Frontal cortex (tissue), 4 donors: Measurements from ENCODE around the gene MAP2K2. TPM values are rescaled to one million over a fixed set of nuclear protein-coding genes. Genes with fewer than 3 reads are reported as not detected.

Source experiments
- DNase-seq, 2 donors: peaks; one replicate each; pipeline ENCODE4 v3.0.0; 2012; ENCODE audit warnings: low spot score in 2 of 2
- FAIRE-seq: peaks from 2 replicates; lab custom pipeline; 2012; peaks lifted over from hg19 to GRCh38; lab: Jason Lieb, UNC
- total RNA-seq: library from RNA; depleted of rRNA; stranded (reverse); fragments of >200 nt; gene quantifications from one replicate; pipeline ENCODE4 v1.2.3, GENCODE V29; 2014
- donor health status: control.
- donor health status: control.
- donor health status: control.

The MAP2K2 gene
- total RNA-seq, 1 donor from 2014 or later, result 99.1 TPM

DNA sequence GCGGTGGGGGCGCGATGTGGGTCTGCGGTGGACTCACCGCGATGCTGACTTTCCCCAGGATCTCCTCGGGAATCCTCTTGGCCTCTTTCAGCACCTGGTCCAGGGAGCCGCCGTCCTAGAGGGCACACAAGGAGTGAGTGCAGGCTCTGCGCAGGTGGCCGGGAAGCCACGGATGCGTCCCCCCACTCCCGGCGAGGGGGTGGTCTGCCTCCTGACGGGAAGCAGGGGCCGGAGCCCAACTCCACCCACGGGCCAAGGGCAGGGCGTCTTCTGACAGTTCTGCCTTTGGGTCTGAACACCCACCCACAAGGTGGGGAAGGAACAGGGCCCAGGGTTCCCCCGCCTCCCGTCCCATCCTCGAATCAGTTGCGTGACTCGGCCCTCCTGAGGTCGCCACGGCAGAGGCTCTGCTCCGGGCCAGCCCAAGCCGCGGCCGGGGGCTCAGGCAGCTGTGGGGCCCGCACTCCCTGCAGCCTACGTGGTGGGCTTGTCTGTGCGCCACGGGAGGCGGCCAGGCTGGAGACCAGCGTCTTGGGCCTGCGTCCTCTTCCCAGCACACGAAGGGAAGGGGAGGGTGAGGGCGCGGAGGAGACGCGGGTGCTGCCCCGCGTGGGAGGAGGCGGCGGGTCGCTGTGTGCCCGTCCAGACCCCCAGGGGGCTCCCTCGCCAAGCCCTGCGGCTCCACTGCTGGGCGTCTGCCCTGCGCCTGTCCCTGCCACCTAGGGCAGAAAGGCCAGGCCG lies 21.4 kb downstream of the MAP2K2 start:
- no peak for DNase-seq
- no peak for FAIRE-seq

DNA sequence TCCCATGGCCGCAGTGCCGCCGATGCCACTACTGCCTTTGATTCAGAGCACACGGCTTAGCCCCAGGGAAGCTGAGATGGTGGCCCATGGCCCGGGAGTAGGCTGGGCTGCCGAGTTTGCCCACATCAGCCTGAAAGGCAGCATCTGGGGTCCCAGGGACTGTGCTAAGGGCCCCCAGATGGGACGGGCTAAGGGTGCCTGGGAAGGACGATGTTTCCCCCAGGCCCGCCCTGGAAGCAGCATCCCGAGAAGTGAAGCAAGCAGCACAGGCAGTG lies 22.5 kb downstream of the MAP2K2 start:
- FAIRE-seq, result no peak

DNA sequence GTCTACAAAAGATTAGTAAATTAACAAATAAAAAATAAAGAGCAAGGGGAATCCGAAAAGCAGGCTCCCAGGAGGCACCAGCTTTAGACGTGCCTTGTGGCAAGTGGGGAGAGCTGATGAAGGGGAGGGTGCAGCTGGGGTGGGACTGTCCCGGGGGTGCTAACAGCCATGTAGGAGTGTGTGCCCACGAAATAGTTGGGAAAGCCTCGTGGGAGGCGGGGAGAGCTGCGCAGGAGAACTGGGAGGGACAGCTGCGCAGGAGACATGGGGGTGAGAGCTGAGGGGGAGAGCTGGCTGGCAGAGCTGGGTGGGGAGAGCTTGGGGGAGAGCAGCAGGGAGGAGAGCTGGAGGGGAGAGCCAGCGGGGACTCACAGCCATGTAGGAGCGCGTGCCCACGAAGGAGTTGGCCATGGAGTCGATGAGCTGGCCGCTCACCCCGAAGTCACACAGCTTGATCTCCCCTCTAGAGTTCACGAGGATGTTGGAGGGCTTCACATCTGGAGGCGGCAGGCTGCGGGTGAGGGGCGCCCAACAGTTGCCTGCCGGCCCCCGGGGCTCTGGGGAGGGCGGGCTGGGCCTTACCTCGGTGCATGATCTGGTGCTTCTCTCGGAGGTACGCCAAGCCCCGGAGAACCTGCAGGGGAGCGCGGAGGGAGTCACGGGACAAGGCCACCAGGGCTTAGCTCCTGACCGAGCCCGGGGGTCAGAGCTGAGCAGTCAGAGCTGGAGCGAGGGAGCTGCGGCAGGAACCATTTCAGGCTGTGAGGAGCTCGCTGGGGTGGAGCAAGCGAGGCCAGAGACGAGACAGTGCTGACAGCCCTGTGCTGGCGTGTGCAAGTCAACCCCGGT lies 23.1 kb downstream of the MAP2K2 start:
- DNase-seq, result no peak
- no peak for FAIRE-seq

More for the DNA sequence above, 22.5 kb downstream of the MAP2K2 start:
- no peak for DNase-seq

DNA sequence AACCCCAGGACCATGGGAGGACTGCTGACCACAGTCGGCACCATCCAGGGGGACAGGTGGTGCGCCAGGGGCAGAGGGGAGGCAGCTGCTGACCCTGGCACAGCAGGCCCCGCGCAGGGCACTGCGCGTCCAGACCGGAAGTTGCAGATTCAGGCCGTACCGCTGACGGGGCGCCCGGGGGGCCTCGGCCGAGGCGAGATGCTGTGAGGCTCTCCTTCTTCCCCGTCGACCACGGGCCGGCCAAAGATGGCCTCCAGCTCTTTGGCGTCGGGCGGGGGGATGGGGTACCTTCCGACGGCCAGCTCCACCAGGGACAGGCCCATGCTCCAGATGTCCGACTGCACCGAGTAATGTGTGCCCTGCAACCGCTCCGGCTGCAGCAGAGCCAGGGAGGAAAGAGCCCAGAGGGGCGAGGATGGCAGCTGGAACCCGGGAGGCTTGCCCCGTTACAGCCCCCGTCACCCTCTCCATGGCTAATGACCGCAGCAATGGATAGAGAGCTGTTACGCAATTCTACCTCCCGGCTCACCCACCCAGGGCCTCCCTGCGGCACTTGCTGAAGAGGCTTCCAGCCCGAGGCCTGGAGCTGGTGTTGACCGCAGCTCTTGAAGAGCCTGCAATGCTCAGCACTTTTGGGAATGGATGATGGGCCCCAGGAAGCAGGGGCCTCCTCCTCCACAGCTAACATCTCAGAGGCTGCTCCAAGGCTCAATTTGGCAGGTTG lies 24.7 kb downstream of the MAP2K2 start:
- FAIRE-seq (no peak), DNase-seq (no peak)

DNA sequence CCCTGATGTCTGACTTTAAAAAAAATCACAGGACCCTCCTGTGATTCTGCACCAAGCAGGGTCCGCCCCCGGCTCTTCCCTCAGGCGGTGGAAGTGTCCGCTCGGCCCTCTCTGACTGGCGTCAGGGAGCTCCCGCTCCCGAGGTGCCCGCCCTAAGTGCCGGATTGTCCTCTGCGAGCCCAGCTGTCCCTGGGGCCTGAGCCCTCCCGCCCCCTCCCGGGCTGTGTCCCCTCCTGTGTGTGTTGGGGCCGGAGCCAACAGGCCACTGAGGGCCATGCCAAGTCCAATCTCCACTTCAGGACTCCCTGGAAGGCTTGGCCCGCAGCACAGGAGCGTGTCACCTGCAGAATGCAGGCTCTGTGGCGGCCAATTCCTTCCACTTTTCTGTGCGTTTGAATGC lies 25.4 kb downstream of the MAP2K2 start:
- DNase-seq, result no peak
- no peak for FAIRE-seq

DNA sequence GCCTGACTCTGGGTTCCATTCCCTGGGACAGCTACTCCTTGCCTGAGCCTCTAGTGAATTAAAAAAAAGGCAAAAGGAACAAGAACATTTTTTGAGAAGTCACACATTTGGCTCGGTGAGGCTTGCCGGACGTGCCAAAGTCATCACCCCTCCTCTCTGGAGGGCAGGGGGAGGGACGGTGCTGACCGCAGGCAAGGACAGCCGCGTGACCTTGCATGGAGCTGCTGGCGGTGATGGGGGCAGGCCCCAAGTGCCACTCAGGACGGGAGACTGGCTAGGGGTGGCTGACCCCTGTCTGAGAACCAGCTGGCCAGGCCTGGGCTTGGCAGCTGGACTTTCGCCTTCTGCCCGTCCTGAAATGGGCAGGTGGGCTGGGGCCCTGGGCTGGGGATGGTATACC lies 26.4 kb downstream of the MAP2K2 start:
- no peak for FAIRE-seq
- DNase-seq, result no peak

DNA sequence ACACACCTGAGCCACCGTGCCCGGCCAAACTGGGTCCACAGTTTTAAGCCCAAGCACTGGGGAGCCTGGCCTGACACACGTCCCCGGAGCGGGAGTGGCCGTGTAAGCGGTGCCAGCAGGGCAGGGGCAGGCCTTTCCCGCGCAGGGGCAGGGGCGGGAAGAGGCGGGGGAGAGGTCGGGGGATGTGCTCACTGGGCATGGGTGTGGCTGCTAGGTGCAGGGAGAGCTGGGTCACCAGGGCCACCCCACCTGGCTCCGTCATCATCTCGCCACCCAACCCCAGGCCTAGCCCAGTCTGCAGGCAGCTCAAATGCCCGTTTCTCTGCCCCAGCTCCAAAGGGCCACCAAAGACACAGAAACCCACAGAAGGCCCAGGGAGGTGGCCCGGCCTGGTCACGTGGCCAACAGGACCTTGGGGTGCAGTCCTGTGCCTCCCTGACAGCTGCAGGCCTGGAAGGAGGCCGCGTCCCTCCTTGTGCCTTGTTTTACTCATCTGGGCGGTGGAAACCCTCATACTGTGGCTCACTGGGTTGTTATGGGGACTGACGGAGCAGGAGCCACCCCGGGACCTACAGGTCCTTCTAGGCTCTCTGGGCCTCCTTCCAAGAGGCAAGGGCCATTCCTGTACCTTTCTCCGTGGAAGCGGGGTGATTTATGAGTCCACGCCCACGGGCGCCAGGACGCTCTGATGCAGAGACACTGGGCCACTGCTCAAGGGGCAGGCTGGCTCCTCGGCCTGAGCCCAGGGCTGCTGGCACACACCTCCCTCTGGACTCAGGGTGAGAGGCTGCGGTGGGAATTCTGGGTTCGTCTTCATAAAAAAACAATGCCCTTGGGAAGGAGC lies 27.7 kb downstream of the MAP2K2 start:
- FAIRE-seq, result no peak

DNA sequence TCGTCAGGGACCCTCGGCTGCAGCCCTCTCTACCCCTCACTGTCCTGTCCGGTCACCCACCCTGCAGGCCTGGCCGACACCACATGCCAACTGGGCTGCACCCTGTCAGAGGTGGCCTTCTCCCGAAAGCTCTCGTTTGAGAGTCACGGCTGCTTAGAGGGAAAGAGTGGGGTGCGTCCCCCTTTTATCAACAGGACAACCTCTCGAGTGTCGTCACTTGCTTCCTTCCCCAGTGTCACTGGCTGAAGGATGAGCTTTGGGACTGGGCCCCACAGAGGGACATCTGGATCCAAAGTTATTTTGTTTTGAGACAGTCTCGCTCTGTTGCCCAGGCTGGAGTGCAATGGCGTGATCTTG lies 28.5 kb downstream of the MAP2K2 start:
- DNase-seq, result no peak

More for the DNA sequence above, 27.7 kb downstream of the MAP2K2 start:
- no peak for DNase-seq

DNA sequence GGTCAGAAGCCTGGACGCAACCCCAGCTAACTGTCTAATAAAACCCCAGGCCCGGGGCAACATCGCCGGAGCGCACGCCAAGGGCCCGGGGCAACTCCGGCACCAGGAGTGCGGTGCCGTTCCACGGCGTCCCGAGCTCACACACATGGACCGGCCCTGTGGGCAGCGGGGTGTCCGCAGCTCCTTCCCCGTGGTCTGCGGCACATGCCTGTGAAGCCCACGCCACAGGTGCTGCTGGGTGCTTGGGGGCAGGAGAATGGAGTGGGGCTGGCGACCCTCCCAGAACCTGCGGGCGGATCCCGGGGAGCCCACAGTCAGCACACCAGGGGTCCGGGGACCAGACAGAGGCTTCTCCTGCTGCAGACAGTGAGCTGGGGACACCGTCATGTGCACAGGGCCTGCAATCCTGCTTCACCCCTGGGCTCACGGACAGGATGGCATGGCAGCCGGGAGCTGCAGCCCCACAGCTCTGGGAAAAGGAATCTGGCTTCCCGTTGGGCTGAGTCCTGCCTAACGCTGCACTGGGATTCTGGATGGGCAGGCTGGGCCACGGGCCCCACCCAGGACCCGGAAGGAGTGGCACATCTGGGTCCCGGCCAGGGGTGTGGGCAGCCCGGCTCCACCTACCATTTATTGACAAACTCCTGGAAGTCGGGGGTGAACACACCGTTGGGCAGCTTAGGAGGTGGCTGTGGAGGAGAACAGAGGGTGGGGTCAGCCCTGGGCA lies 29.0 kb downstream of the MAP2K2 start:
- FAIRE-seq (no peak), DNase-seq (no peak)

More for the DNA sequence above, 28.5 kb downstream of the MAP2K2 start:
- no peak for FAIRE-seq

DNA sequence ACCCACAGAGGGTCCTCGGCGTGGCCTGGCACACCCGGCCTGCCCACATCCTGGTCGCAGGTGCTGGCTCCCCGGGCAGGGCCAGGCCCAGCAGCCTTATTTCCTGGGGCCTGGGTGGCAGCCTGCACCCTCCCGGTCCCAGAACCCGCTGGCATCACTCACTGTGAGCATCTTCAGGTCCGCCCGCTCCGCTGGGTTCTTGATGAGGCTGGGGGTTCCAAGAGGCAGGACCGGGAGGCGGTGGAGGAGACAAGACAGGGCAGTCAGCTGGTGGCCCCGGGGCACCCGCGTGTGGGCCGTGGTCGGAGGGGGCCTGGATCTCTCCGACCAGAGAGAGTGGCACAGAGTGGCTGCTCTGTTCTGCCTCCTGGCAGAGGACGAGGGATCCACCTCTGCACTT lies 29.6 kb downstream of the MAP2K2 start:
- FAIRE-seq (no peak), DNase-seq (no peak)

DNA sequence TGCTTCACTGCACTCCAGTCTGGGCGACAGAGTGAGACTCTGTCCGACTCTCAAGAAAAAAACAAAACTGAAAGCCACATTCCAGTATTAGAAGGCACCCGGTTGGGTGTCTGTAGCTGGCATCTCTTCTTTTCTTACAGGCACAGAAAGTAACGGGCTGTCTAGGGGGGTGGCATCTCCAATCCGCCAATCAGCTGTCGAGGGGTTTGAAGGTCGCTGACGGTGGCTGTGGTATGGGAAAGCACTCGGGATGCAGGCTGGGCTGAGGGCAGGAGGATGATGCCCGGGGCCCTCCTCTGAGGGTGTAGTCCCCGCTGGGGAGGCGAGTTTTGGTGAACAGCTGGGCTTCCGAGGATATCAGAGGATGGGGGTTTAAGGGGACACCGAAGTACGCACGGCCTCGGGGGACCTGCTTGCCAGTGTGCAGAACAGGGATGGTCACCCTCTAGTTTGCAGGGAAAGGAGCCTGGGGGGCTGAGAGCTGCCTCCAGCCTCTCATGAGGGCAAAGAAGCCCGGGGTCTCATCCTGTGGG lies 30.2 kb downstream of the MAP2K2 start:
- FAIRE-seq, result no peak
- no peak for DNase-seq

DNA sequence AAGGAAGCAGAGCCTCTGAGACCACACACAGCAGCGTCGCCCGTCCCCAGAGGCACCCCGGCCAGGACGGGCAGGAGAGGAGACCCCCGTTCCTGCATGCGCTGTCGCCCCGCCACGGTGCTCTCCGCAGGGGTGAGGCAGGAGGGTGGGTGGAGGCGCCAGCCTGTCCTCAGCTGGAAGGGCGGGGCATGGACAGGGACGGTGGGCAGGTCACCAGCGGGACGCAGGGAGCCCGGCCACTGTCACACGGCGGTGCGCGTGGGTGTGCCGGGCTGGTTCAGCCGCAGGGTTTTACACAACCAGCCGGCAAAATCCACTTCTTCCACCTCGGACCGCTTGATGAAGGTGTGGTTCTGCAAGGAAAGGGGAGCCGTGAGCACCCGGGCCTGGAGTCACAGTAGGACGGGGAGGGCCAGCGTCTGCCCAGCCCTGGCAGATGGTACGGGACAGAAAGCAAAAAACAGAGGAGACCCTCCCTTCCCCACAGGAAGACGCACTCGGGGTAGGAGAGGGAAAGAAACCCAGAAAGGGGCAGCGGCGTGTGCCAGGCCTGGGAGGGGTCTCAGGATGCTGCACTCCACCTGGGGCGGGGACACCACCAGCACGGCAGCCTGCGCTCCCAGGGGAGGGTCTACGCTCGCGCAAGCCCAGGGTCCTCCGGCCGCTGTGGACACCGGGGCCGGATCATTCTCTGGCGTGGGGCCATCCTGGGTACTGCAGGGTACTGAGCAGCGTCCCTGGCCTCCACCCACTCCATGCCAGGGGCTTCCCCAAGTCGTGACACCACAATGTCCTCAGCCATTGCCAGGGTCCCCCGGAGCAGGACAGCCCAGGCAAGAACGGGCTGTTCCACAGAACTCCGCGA lies 33.3 kb downstream of the MAP2K2 start:
- DNase-seq (no peak), FAIRE-seq (no peak)

DNA sequence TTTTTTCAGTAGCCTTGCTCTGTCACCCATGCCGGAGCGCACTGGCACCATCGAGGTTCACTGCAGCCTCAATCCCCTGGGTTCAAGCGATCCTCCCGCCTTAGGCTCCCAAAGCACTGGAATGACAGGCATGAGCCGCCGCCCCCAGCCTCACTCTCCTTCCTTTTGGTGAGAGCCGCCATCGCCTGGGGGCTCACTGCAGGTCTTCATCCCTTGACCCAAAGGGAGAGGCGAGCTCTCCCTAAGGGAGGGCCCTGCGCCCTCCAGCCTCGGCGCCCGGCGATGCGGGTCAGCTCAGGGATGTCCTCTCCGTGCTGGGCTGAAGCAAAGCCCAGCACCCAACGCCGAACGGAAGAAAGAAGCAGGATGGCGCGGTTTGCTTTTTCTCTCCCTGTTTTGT lies 34.0 kb downstream of the MAP2K2 start:
- FAIRE-seq (no peak), DNase-seq (no peak)

DNA sequence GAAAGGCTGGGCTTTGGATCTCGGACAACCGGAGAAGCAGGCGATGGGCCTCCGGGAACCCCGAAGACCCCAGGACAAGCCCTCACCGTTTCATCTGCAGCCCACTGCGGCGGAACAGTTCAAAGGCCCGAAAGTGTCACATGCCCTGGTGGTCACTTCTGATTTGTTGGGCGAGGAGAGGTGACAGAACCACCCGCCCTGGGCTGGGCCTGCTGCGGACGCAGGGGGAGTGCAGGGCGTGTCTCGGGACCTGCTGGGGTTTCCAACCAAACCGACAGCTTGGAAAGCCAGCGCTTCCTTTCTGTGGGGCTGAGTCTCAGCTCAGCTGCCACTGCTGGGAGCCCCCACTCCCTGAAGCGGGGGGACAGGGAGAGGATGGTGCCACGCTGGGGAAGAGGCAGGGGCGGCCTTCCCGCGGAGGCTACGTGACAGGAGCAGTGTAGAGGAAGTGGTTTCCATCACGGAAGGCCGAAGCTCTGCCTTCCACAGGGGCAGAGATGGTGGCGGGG lies 34.5 kb downstream of the MAP2K2 start:
- FAIRE-seq (no peak), DNase-seq (no peak)

DNA sequence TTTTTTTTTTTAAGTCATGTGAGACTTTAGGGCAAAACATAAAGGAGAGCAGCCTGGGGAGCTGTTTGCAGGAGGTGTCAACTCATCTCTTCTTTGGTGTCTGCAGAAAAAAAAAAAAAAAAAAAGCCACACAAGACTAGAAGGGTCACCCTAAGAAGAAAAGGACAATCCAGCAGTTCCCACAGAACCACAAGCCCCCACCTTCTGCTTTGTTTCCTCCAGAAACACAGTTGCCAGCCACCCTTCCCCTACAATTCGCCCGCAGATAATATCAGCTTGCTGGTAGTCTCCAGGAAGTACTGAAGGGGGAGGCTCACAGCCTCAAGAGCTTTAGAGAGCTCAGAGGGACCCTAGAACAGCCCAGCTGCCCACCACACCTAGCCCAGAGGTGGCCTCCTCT lies 34.9 kb downstream of the MAP2K2 start:
- DNase-seq (no peak), FAIRE-seq (no peak)

DNA sequence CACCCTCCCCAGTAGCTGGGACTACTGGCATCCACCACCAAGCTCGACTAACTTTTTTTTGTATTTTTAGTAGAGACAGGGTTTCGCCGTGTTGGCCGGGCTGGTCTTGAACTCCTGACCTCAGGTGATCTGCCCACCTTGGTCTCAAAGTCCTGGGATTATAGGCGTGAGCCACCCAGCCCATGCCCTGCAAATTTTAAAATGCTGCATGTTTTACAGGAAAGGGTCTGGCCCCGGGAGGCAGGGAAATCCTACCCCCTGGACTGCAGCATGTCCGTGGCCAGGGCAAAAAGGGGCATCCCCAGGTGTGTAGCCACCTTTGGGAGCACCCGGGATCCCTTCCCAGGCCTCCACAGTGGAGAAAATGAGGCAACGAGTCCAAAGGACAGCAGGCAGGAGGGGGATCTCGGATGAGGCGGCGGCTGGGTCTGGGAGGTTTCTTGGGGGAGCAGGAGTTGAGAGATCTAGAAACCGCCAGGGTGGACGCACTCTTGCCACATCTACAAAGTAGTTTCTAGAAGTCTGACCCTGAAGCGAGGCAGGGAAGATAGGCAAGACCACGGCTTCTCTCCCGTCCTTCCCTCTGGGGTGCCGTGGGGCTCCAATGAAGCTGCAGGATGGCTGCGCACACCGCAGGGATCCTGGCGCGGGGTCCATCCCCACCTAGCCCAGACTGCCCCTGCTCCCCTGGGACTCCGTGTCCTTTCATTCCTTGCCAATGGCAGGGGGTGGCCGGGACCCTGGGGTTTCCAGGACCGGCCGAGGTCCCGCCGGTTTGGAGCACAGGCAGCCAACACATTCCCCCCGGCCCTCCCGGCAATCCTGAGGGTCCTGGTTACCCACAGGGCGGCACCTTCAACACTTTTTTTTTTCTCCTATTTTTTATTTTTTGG lies 35.9 kb downstream of the MAP2K2 start:
- FAIRE-seq, result no peak
- no peak for DNase-seq

DNA sequence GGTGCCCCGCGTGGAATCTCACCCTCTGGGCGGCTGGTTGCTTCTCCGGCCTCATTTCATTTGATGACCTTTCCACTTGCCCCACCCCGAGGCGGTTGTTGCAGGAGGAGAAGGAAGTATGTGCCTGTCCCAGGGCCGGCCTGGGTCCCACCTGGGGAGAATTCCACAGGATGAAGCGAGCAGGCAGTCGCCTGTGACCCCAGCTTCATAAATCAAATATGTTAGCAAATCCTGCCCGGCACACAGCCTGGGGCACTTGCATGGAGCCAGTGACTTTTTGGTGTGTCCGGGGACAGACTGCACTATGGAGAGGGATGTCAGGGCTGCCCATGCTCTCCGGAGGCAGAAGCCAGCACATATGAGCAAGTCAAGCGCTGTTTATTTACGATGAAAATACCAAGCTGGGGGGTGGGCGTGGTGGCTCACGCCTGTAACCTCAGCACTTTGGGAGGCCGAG lies 37.5 kb downstream of the MAP2K2 start:
- FAIRE-seq (no peak), DNase-seq (no peak)
